ENCODE results near the gene MED23. TPM values are rescaled to one million over a fixed set of nuclear protein-coding genes. Genes with fewer than 3 reads are reported as not detected.
"Not testable (repeated sequence)": the region's sequence is repeated elsewhere in the genome, so short reads cannot be mapped to it uniquely, and the experiment has no call there.

MED23 gene
- total RNA-seq, 1 donor from 2014 or later, result 53.8 TPM

- FAIRE-seq; DNase-seq (ENCODE audit: low spot score in 2 of 2): not testable (repeated sequence)
Measured at GRCh38 chr6:131530936-131531335, 97.1 kb downstream of the MED23 start.

GRCh38 chr6:131524695-131525336 lies 103.2 kb downstream of the MED23 start:
- no peak for FAIRE-seq

GRCh38 chr6:131523988-131524673 lies 103.9 kb downstream of the MED23 start:
- DNase-seq (ENCODE audit: low spot score in 2 of 2) (no peak), FAIRE-seq (no peak)

More at GRCh38 chr6:131524695-131525336, 103.2 kb downstream of the MED23 start:
- DNase-seq (ENCODE audit: low spot score in 2 of 2), result no peak

Small RNA genes lying within 50 kb of the gene (small RNA-seq; reads per million reads assigned to genes)
- gene RNU4-18P, result not detected

Other genes with a start within 250 kb of the MED23 start
- 0.41 TPM for gene ARG1, start 55.0 kb downstream of the MED23 start, total RNA-seq
- 0.41 TPM for gene ENPP3, start 9.1 kb upstream of the MED23 start, total RNA-seq
- not detected for gene OR2A4, start 73.2 kb upstream of the MED23 start, total RNA-seq
- not detected for gene CTAGE9, start 82.8 kb upstream of the MED23 start, total RNA-seq
- 0.41 TPM for gene ENPP1, start 179.8 kb upstream of the MED23 start, total RNA-seq